ENCODE results near the gene GRAP2.

DNA sequence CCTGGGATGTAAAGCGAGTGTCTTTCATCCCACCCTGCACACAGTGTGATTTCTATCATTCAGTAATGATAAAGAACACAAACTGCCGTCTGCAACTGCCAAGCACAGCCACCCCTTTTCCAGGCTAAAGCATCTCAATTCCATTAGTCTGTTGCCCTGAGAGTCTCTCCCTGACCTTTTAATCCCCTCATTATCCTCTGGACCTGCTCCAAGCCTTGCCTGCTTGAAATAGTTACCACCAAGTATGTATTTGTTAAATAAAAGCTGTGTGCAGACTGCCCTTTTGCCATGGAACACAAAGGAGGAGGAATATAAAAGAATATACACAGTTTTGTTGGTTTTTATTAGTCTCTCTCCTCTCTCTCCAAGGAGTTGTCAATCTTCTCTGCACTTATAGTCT lies 13.0 kb downstream of the GRAP2 start:
- no peak for TF ChIP-seq EZH2 (IDR thresholded peaks at IDR 0.05)
- TF ChIP-seq CTCF (IDR thresholded peaks at IDR 0.05): no peak

All from neural progenitor cell (in vitro differentiated cells).